AG04449 (cell line): ENCODE results near the gene MNAT1.
"Not testable (repeated sequence)": the region's sequence is repeated elsewhere in the genome, so short reads cannot be mapped to it uniquely, and the experiment has no call there.

ENCODE experiments used
- CTCF ChIA-PET: fragments of 350-600 bp; formaldehyde crosslinking; extraction: SDS; loops from one replicate; lab custom pipeline; 2021; ENCODE audit warnings: antibody characterized with exemption; lab: Yijun Ruan, JAX
- POLR2A ChIA-PET: fragments of 400-600, 350-600 bp; formaldehyde crosslinking; extraction: SDS; loops from one replicate; lab custom pipeline; 2020; ENCODE audit warnings: antibody characterized with exemption, inconsistent platforms; lab: Yijun Ruan, JAX
- DNase-seq: peaks from one replicate; pipeline ENCODE4 v3.0.0-alpha.2; 2010; ENCODE audit warnings: low read depth, low spot score
- H3K4me3 ChIP-seq: 2 replicates; pipeline ENCODE4 v1.5.1; 2011; ENCODE audit warnings: low read depth, mild to moderate bottlenecking, control low read depth, low read length
- TF ChIP-seq, protein P1 (sequence below): IDR thresholded peaks from one replicate; pipeline ENCODE4 v1.5.1; 2011; ENCODE audit warnings: mild to moderate bottlenecking, moderate library complexity, low read length, control low read depth, inconsistent platforms; ENCODE audit not compliant: insufficient read depth; ENCODE audit errors: missing control alignments

MNAT1 gene

DNA sequence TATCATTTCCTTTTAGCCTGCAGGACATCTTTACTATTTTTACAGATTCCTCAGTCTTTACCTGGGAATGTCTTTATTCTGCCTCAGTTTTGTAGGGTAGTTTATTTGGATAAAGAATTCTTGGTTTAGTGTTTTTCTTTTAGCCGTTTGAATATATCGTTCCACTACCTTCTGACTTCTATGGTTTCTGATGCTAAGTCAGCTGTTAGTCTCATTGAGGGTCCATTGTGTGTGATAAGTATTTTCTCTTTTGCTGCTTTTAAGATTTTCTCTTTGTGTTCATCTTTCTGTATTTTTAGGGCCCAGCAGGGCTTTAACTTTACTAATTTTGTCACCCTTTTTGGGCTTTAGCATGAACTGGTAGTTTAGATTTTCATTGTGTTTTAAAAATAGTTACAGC is 113.5 kb downstream of the MNAT1 start:
- CTCF ChIA-PET: interaction anchor here (1.2 kb wide), 1 partner anchor 9 kb away, joined by 3 read pairs; no protein-coding TSS in a partner anchor

DNA sequence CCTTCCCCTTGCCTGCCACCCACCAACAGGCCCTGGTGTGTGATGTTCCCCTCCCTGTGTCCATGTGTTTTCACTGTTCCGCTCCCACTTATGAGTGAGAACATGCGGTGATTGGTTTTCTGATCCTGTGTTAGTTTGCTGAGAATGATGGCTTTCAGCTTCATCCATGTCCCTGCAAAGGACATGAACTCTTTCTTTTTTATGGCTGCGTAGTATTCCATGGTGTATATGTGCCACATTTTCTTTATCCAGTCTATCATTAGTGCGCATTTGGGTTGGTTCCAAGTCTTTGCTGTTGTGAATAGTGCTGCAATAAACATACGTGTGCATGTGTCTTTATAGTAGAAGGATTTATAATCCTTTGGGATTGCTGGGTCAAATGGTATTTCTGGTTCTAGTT is 117.1 kb downstream of the MNAT1 start:
- H3K4me3 ChIP-seq, DNase-seq, CTCF ChIA-PET, POLR2A ChIA-PET: not testable (repeated sequence)

More for the DNA sequence above, 113.5 kb downstream of the MNAT1 start:
- TF ChIP-seq, protein P1, sequence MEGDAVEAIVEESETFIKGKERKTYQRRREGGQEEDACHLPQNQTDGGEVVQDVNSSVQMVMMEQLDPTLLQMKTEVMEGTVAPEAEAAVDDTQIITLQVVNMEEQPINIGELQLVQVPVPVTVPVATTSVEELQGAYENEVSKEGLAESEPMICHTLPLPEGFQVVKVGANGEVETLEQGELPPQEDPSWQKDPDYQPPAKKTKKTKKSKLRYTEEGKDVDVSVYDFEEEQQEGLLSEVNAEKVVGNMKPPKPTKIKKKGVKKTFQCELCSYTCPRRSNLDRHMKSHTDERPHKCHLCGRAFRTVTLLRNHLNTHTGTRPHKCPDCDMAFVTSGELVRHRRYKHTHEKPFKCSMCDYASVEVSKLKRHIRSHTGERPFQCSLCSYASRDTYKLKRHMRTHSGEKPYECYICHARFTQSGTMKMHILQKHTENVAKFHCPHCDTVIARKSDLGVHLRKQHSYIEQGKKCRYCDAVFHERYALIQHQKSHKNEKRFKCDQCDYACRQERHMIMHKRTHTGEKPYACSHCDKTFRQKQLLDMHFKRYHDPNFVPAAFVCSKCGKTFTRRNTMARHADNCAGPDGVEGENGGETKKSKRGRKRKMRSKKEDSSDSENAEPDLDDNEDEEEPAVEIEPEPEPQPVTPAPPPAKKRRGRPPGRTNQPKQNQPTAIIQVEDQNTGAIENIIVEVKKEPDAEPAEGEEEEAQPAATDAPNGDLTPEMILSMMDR: no peak
- DNase-seq: no peak
- POLR2A ChIA-PET: no interaction called here
- no peak overlapping the region for H3K4me3 ChIP-seq

DNA sequence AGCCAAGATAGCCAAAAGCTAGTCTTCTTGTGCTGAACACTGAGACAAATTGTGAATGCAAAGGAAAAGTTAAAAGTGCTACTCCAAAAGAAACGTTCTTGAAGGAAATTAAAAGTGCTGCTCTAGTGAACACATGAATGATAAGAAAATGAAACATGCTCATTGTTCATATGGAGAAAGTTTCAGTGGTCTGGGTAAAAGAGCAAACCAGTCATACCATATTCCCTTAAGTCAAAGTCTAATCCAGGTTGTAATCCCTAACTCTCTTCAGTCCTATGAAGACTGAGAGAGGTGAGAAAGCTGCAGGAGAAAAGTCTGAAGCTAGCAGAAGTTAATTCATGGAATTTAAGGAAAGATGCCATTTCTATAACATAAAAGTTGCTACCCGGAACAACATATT is 121.5 kb downstream of the MNAT1 start:
- CTCF ChIA-PET: no interaction called here
- DNase-seq: no peak
- POLR2A ChIA-PET: no interaction called here
- TF ChIP-seq, protein P1: no peak
- H3K4me3 ChIP-seq: no peak overlapping the region

DNA sequence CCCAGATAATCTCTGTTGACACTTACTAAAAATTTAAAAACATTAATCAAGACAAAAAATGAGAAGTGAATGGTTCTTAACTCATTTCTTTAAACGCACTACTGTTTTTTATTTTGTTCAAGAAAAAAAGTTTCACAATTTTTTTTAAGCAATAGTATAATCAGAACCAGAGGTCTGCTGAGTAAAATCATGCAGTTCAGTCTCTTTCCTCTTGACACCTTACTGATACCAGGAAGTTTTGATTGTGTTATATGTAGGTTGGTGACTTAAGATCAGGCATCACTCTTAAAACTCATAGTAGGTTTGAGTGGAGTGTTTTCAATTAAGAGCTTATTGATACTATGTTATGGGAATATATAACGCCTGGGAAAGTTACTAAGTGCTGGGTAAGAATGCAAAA is 125.0 kb downstream of the MNAT1 start:
- DNase-seq: no peak
- CTCF ChIA-PET: no interaction called here
- POLR2A ChIA-PET: no interaction called here

DNA sequence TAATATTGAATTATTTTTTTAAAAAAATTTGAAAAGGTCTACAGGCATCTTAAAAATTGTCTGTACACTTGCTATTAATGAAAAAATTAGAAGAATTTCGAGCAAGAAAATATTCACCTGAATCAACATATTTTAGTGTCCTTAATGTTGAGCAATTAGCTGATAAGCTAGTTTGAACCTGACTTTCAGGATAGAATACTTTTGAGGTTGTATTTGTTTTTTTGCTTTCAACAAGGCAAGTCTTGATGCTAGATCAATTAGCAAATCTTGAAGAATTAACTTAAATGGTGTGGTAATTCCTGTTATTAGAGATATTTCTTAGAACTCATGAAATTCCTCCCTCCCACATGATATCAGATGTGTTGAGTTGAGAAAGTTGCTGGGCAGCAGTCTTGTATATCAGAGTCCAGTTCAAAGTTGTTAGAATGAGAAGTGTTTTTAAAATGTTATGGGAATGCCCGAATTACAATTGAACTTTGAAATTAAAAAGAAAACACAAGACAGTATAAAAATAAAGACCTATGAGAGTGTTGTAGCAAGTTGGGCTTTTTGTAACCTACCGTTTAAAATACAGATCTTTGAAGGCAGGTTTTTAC is 127.1 kb downstream of the MNAT1 start:
- DNase-seq: no peak
- CTCF ChIA-PET: no interaction called here
- TF ChIP-seq, protein P1: no peak
- POLR2A ChIA-PET: no interaction called here
- no peak overlapping the region for H3K4me3 ChIP-seq

More for the DNA sequence above, 125.0 kb downstream of the MNAT1 start:
- TF ChIP-seq, protein P1: no peak
- no peak overlapping the region for H3K4me3 ChIP-seq

DNA sequence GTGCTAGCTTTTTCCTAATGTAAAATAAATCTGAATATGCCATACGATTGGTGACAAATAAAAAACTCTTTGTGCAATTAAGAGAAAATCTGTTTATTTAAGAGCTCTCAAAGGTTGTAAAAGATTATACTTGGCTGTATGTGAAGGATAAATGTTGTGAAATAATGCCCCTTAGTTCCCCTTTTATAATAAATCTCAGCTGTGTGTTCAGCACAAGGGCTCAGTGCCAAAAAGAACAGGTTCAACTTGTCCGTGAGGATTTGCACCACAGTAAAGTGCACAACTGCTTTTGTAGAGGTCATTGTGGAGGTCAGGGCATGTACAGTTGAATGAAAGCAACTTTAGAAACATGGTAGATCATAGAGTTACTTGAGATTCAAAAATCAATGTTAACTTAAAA is 127.7 kb downstream of the MNAT1 start:
- H3K4me3 ChIP-seq: no peak overlapping the region
- POLR2A ChIA-PET: no interaction called here
- no peak for DNase-seq
- CTCF ChIA-PET: no interaction called here
- TF ChIP-seq, protein P1: no peak

DNA sequence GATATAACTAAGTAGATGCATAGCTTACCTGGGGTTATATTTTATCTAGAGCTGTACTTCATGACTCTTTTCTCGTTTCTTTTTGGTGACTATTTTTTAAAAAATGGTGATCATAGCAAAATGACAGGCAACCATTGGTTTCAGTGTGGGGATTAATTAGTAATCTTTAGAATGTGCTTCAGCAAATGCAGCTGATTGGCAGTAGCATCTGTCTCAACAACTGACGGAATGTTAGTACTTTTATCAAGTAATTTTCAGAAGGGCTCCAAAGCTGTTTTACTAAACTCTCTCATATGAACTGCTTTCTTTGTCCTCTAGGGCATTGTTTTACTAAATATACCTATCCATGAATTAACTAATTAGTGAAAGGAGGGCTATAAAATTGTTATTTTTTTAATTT is 128.7 kb downstream of the MNAT1 start:
- TF ChIP-seq, protein P1: no peak
- H3K4me3 ChIP-seq: no peak overlapping the region
- DNase-seq: no peak
- ChIA-PET CTCF (no interaction called here), POLR2A (no interaction called here)
